Stimulated activated effector memory CD8-positive, alpha-beta T cell treated with anti-CD3 and anti-CD28 coated beads, Interleukin-12 subunit alpha, Interleukin-12 subunit beta, amount 100 ng/mL, for 72 hours (primary cell): Measurements from ENCODE around the gene ZNF70.

Experiments used
- ATAC-seq: fragments of 150-1000 bp; cut with Tn5 transposase; 2 replicates; pipeline ENCODE4 v1.10.0; 2021
- DNase-seq, 2 donors: peaks; one replicate each; pipeline ENCODE4 v3.0.0; 2021 to 2022; ENCODE audit warnings: low spot score in 2 of 2
- H3K27ac Mint-ChIP-seq: one replicate; pipeline ENCODE4 v1.8.0; 2022; ENCODE audit warnings: mild to moderate bottlenecking, mixed read lengths
- H3K36me3 Mint-ChIP-seq: one replicate; pipeline ENCODE4 v1.8.0; 2022; ENCODE audit warnings: mild to moderate bottlenecking, mixed read lengths
- H3K4me1 Mint-ChIP-seq: one replicate; pipeline ENCODE4 v1.8.0; 2022; ENCODE audit warnings: mixed read lengths
- H3K4me3 Mint-ChIP-seq: one replicate; pipeline ENCODE4 v1.8.0; 2022; ENCODE audit warnings: mild to moderate bottlenecking, mixed read lengths
- H3K9me3 Mint-ChIP-seq: one replicate; pipeline ENCODE4 v1.8.0; 2022; ENCODE audit warnings: mixed read lengths

Gene ZNF70

DNA sequence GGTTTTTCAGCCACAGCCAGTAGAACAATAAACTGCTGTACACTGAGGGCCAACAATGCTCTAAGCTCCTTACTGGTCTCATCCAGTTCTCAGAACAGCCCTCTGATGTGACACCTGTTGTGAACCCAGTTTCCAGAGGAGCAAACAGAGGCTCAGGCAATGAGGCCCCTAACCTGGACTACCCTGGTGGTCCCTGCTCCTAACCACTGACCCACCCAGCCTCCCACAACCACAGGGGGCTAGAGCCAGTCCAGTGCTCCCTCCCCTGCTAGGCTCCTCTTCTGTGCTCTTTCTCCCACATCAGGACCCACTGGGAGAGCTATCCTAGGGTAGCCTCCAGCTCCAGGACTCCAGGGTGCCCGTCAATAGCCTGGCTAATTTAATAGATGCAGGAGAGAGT, 31.8 kb upstream of the ZNF70 start:
- Mint-ChIP-seq H3K4me1 (peaks cover 11% of the 10 kb centered on the region), H3K9me3 (no peaks in the 10 kb centered on the region), H3K27ac (no peak overlapping the region), H3K36me3 (peaks cover 6% of the 10 kb centered on the region), H3K4me3 (no peak overlapping the region)
- no peak for ATAC-seq
- no peak for DNase-seq

DNA sequence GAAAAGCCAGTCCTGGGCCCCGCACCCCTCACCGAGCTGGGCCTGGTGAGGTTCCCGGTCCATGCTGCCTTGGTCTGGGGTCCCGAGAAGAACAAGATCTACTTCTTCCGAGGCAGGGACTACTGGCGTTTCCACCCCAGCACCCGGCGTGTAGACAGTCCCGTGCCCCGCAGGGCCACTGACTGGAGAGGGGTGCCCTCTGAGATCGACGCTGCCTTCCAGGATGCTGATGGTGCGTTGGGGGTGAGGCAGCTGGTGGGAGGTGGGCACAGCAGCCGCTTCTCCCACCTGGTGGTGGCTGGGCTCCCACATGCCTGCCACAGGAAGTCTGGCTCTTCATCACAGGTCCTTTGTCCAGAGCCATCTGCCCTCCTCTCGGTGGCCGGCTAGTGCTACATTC, 31.3 kb upstream of the ZNF70 start:
- Mint-ChIP-seq H3K9me3 (no peaks in the 10 kb centered on the region), H3K27ac (no peak overlapping the region), H3K4me1 (peaks cover 11% of the 10 kb centered on the region), H3K4me3 (no peak overlapping the region), H3K36me3 (peaks cover 6% of the 10 kb centered on the region)
- ATAC-seq = no peak
- DNase-seq = no peak

DNA sequence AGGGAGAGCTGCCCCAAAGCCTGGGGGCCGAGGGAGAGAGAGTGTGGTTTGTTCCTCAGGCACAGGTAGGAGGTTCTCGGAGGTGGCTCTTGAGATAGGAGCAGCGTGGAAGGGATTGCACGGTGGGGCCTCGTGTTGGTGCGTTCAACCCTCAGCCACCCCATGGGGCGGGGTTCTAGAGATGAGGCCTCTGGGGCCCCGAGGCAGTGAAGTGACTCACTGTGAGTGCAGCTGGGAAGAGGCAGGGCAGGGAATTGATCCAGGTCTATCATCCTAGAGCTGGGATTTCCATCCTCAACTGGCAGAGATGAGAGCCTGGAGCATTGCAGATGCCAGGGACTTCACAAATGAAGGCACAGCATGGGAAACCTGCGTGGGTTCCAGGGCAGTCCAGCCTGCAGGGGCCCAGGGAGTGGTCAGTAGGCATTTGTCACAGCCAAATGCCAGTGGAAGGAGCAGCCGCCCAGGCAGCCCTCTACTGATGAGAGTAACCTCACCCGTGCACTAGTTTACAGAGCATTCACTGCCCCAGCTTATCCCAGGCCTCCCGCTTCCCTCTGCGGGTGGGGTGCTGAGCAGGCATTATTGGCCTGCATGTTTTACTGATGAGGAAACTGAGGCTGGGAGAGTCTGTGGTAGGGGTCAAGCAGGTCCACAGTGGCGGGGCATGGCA, 30.7 kb upstream of the ZNF70 start:
- Mint-ChIP-seq H3K4me3 (no peak overlapping the region), H3K27ac (peak overlapping the region; percentile 73), H3K36me3 (peaks cover 3% of the 10 kb centered on the region), H3K9me3 (no peaks in the 10 kb centered on the region), H3K4me1 (peaks cover 10% of the 10 kb centered on the region)
- ATAC-seq (no peak), DNase-seq (no peak)

DNA sequence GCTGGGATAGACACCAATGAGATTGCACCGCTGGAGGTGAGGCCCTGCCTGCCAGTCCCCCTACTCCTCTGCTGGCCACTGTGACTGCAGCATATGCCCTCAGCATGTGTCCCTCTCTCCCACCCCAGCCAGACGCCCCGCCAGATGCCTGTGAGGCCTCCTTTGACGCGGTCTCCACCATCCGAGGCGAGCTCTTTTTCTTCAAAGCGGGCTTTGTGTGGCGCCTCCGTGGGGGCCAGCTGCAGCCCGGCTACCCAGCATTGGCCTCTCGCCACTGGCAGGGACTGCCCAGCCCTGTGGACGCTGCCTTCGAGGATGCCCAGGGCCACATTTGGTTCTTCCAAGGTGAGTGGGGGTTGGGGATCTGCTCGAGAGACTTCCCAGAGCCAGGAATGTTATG, 30.2 kb upstream of the ZNF70 start:
- no peaks in the 10 kb centered on the region for H3K36me3 Mint-ChIP-seq
- H3K9me3 Mint-ChIP-seq = no peaks in the 10 kb centered on the region
- H3K4me1 Mint-ChIP-seq = peaks cover 5% of the 10 kb centered on the region
- DNase-seq (no peak), ATAC-seq (no peak)
- H3K4me3 Mint-ChIP-seq = no peak overlapping the region
- H3K27ac Mint-ChIP-seq = peak overlapping the region; percentile 73

DNA sequence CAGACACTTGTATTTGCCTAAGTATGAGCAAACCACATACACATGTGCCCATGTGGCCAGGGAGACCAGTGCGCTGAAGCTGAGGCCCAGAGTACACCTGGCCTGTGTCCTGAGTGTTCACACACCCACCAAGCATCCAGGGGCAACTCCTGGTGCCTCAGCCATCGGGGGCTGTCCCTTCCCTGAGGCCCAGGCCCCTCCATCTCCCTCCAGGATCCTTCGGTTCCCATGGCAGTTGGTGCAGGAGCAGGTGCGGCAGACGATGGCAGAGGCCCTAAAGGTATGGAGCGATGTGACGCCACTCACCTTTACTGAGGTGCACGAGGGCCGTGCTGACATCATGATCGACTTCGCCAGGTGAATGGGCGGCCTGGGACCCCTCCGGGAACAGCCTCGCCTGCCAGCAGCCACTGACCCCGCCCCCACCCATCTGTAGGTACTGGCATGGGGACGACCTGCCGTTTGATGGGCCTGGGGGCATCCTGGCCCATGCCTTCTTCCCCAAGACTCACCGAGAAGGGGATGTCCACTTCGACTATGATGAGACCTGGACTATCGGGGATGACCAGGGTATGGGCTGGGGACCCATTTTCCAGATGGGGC, 29.3 kb upstream of the ZNF70 start:
- no peaks in the 10 kb centered on the region for H3K36me3 Mint-ChIP-seq
- no peaks in the 10 kb centered on the region for H3K9me3 Mint-ChIP-seq
- DNase-seq = no peak
- no peak for ATAC-seq
- peaks cover 5% of the 10 kb centered on the region for H3K4me1 Mint-ChIP-seq
- H3K4me3 Mint-ChIP-seq = no peak overlapping the region
- H3K27ac Mint-ChIP-seq = no peak overlapping the region

DNA sequence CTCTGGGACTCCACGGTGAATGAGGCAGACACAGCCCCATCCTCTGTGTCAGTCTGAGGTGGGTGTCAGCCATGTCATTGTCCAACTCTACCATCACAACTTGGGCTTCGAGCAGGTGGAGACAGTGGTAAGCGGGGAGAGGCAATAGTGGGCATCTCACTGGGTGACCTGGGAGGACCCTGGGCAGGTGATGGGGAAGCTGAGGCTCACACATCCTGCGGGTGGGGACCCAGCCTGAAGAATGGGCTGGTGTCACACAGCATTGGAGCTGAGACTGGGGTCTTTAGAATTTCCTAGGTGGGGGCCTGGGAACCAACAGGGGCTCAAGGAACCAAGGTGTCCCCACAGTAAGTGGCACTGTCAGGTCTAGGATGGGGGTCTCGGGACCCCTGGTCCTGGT, 28.8 kb upstream of the ZNF70 start:
- H3K27ac Mint-ChIP-seq = peak overlapping the region; percentile 69
- no peak overlapping the region for H3K4me3 Mint-ChIP-seq
- DNase-seq (no peak), ATAC-seq (no peak)
- no peaks in the 10 kb centered on the region for H3K9me3 Mint-ChIP-seq
- no peaks in the 10 kb centered on the region for H3K36me3 Mint-ChIP-seq
- peaks cover 5% of the 10 kb centered on the region for H3K4me1 Mint-ChIP-seq

DNA sequence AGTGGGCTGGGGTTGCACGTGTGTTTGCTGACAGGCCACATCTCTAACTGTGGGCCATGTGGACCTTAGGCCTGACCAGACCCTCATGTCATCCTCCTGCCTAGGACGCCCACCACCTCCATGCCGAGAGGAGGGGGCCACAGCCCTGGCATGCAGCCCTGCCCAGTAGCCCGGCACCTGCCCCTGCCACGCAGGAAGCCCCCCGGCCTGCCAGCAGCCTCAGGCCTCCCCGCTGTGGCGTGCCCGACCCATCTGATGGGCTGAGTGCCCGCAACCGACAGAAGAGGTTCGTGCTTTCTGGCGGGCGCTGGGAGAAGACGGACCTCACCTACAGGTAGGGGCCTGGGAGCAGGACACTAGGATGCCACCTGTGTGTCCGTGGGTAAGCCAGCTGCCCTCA, 28.2 kb upstream of the ZNF70 start:
- H3K36me3 Mint-ChIP-seq = no peaks in the 10 kb centered on the region
- H3K9me3 Mint-ChIP-seq = no peaks in the 10 kb centered on the region
- H3K27ac Mint-ChIP-seq = peak overlapping the region; percentile 69
- no peak overlapping the region for H3K4me3 Mint-ChIP-seq
- ATAC-seq (no peak), DNase-seq (no peak)
- H3K4me1 Mint-ChIP-seq = peaks cover 5% of the 10 kb centered on the region

DNA sequence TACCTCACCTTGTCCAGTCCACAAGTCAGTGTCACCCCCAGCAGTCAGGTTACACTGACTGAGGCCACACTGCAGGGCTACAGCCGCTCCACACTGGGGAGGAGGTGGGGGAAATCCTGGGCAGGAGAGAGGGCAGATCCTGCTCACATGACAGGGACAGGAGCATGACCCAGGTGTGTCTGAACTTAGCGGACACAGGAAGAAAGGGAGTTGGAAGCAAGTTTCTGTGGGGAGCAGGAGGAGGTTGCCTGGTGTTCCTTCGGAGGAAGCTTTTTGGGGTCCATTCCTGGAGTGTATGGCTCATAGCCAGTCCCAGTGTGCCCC, 27.6 kb upstream of the ZNF70 start:
- Mint-ChIP-seq H3K27ac (no peak overlapping the region), H3K36me3 (no peaks in the 10 kb centered on the region)
- ATAC-seq = no peak

DNA sequence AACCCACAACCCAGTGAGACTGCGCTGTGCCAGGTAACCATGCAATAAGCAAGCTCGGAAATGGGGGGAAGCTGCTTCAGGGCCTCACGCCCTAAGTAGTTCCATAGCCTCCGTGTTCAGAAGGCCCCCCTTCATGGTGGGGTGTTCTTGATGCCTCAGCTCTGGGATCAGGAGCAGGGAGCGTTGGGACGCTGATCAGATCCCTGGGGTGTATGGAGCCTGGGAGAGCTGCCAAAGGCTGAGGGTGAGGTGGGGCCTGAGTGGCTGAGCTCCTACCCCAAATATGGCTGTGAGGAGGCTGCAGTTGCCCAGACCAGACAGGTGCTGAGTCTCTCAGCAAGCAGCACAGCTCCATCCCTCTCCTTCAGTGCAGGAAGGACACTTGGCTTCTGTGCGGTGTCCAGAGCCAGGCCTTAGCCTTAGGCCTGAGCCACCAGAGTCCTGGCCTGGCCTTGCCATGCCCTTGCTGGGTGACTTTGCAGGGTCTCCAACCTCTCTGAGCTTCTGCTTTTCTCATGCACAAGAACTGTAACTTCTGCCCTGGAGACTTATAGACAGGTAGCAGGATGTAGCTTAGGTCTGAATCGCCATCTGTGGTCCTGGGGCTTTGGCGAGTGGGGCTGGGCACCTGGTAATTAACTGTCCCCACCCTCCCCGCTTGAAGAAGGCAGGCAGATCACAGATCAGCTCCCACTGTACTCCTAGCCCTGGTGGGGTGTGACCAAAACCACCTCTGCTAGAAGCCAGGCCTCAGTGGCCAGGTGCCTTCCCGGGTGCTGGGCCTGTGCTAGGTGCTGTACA, 27.1 kb upstream of the ZNF70 start:
- no peaks in the 10 kb centered on the region for H3K9me3 Mint-ChIP-seq
- ATAC-seq = no peak
- H3K4me1 Mint-ChIP-seq = peaks cover 10% of the 10 kb centered on the region
- H3K4me3 Mint-ChIP-seq = no peak overlapping the region
- H3K36me3 Mint-ChIP-seq = no peaks in the 10 kb centered on the region
- no peak overlapping the region for H3K27ac Mint-ChIP-seq
- no peak for DNase-seq

More for the DNA sequence above, 27.6 kb upstream of the ZNF70 start:
- no peak for DNase-seq
- peaks cover 5% of the 10 kb centered on the region for H3K4me1 Mint-ChIP-seq
- no peak overlapping the region for H3K4me3 Mint-ChIP-seq
- H3K9me3 Mint-ChIP-seq = no peaks in the 10 kb centered on the region

DNA sequence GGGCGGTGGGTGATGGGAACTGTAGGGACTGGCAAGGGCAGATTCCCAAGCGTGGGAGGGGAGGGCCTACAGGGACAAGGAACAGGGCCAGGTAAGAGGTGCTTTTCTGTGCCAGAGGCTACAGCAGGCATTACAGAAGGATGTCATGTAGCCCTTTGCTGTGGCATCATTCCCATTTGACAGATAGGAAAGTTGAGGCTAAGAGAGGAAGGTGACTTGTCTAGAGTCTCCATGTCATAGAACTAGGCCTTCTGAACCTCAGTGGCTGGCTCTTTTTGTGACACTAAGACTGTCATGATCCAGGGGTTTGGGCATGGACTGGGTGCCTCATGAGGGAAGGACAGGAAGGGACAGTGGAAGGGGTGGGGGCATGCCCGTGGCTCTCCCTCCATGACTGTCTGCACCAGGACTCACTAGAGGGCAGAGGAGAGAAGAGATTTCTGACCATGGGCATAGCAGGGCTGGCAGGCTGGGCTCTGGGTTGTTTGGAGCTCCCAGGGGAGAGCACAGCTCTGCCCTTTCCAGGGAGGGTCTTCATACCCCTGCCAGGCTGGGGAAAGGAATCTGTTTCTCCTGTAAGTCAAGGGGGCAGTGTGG, 25.0 kb upstream of the ZNF70 start:
- ATAC-seq = no peak
- Mint-ChIP-seq H3K4me1 (peaks cover 21% of the 10 kb centered on the region), H3K4me3 (no peak overlapping the region), H3K9me3 (no peaks in the 10 kb centered on the region), H3K36me3 (no peaks in the 10 kb centered on the region), H3K27ac (no peak overlapping the region)
- DNase-seq = no peak

DNA sequence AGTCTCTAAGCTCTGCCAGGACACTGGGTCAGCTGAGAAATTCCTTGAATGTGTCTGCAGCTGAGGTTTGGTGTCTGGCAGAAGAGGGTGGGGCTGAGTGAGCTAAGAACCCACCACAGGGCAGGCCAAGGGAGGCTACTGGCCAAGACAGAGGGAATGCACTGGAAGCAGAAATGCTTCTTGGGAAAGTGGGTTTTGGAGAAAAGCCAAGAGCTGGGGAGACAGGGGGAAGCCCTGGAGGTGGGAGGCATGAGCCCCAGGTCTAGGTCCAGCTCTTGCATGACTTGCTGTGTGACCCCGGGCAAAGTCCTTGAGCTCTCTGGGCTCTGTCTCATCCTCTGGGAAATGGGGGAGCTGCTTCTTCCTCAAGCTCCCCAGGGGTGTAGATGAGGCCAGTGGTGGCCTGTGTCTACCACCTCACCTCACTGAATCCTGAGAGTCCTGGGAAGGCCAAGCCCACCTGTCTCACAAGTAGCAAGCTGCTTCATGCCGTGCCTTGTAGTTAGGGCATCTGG, 24.1 kb upstream of the ZNF70 start:
- Mint-ChIP-seq H3K27ac (peak overlapping the region; percentile 50), H3K4me1 (peaks cover 23% of the 10 kb centered on the region), H3K4me3 (no peak overlapping the region), H3K36me3 (no peaks in the 10 kb centered on the region), H3K9me3 (no peaks in the 10 kb centered on the region)
- DNase-seq (no peak), ATAC-seq (no peak)

DNA sequence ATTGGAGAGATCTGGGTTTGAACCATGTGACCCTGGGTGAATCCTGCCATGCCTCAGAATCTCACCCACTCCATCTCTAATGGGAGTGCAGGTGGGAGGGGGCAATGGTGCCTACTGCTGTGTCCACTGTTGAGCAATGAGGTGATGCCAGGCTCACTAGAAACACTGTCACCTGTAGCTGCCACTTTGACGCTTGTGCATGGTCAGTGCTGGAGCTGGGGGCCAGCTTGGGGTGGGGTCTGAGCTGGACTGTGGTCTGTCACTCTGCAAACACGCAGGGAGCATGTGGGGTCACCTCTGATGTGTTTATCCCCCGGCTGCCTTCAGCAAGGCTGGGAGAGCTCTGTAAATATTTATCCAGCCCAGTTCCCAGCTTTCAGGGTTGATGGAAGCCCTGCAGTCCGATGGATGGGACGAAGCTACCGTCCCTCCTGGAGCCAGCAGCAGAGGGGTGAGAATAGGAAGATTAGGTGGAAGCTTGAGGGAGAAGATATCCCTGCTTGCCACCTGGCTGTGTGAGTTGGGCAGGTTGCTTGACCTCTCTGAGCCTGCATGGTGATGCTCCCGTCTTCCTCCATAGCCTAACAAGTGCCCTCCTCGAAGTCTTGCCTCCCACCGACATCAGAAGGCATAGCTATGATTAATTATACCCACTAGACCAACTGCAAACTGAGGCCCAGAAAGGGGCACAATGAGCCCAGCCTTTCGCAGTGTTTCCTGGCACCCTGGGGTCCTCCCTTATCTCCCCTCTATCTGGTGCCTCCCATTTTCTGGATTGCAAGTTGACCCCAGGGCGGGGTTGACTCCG, 23.4 kb upstream of the ZNF70 start:
- Mint-ChIP-seq H3K4me1 (peaks cover 18% of the 10 kb centered on the region), H3K9me3 (no peaks in the 10 kb centered on the region), H3K4me3 (no peak overlapping the region), H3K27ac (no peak overlapping the region), H3K36me3 (no peaks in the 10 kb centered on the region)
- ATAC-seq (no peak), DNase-seq (no peak)

DNA sequence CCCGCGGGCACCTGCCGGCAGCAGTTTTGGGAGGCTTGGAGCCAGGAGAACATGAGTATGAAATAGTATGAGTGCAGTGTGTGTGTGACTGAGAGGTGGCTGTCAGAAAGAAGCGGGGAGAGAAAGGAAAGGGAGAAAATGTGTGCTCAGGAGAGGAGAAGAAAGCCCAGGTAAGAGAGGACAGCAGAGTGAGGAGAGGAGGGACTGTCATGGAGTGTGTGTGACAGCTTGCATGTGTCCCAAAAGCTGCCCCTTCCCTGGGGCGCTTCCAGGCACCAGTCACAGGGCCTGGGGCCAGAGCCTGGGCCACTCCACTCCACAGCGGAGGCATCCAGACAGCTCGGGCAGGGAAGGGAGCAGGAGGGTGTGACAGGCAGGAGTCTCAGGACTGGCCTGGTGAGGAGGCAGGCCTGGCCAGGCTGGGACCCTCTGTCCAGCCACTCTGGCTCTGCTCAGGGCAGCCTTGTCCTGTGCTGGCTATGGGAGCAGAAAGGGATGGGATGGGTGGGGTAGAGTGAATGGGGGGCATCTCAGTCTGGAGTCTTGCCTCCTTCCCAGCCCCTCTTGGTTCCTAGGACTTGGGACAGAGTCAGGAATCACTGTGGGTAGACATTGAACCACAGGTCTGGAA, 22.7 kb upstream of the ZNF70 start:
- Mint-ChIP-seq H3K4me3 (peak overlapping the region; percentile 31), H3K27ac (no peak overlapping the region), H3K36me3 (no peaks in the 10 kb centered on the region), H3K9me3 (no peaks in the 10 kb centered on the region), H3K4me1 (peaks cover 18% of the 10 kb centered on the region)
- ATAC-seq = no peak
- DNase-seq = no peak

DNA sequence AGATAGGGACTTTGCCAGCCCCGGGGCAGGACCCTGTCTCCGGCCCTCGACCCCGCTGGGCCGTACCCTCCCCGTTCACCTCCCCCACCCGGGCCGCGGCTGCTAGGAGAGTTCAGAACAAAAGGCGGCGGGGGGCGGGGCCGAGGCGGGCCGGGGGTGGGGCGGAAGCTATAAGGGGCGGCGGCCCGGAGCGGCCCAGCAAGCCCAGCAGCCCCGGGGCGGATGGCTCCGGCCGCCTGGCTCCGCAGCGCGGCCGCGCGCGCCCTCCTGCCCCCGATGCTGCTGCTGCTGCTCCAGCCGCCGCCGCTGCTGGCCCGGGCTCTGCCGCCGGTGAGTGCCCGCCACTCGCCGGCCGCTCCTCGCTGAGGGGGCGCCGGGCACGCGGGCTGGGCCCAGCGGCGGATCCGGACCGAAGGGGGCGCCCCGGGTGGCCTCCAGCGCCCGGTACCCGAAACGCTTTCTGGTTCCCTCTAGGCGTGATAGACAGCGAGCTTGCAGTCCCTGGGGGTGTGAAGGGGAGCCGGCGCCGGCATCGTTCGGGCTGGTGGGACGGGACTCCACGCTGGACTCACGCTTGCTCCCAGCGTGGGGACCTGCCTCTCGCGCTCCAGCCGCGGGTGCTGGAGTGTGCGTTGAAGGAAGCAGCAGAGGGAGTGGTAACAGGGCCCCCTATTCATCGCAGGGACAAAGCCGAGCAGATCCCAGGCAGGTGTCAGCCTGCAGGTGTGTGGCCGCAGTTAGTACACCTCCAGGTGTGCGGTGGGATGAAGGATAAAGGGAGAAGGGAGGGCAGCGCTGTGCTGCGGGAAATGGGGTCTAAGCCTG, 21.9 kb upstream of the ZNF70 start, which contains the start of gene MMP11:
Gene MMP11 (plus strand): TSS at position 201 of the 825 bp plus-strand sequence. CDS start 22 bp downstream, at position 223.
- DNase-seq (peak; percentile 30 to 62), ATAC-seq (peak; percentile 67)
- Mint-ChIP-seq H3K27ac (no peak within 1 kb of the TSS), H3K4me3 (peak within 1 kb of the TSS; percentile 31), H3K4me1 (peaks cover 18% of the 10 kb centered on the region), H3K9me3 (no peaks in the 10 kb centered on the region), H3K36me3 (no peaks in the 10 kb centered on the region)
